B cell (primary cell): Measurements from ENCODE around the gene BNIP2.

Source experiments
- CTCF ChIP-seq: fragments of 200-600 bp; IDR thresholded peaks from one replicate; pipeline ENCODE4 v1.8.0; 2022; ENCODE audit warnings: antibody characterized with exemption, mild to moderate bottlenecking
- EZH2 ChIP-seq: IDR thresholded peaks from 2 replicates; pipeline ENCODE4 v1.6.1; 2012; ENCODE audit warnings: borderline replicate concordance, low read depth, mild to moderate bottlenecking, moderate library complexity, low read length; ENCODE audit not compliant: insufficient read depth, poor library complexity, severe bottlenecking

DNA sequence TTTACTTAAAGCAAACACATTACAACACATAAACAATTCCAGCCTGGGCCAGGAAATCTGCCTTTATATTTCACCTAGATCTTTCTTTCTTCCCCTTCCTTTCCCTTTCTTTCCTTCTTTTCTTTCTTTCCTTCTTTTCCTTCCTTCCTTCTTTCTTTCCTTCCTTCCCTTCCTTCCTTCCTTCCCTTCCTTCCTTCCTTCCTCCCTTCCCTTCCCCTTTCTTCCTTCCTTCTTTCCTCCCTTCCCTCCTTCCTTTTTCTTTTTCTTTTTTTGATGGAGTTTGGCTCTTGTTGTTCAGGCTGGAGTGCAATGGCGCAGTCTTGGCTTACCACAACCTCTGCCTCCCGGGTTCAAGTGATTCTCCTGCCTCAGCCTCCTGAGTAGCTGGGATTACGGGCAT is 24.1 kb upstream of the BNIP2 start:
- TF ChIP-seq CTCF (no peak), EZH2 (no peak)
